KOPT-K1 (cell line): Measurements from ENCODE around the gene DYNLRB2.

ENCODE experiments used
- H3K27ac ChIP-seq: fragments of 200-600 bp; sonication (generic); 2 replicates; pipeline ENCODE4 v1.5.1; 2016; ENCODE audit warnings: antibody characterized with exemption, mild to moderate bottlenecking, low read depth, low read length; ENCODE audit not compliant: poor library complexity, severe bottlenecking
- H3K36me3 ChIP-seq: fragments of 200-600 bp; sonication (generic); 2 replicates; pipeline ENCODE4 v1.5.1; 2017; ENCODE audit warnings: antibody characterized with exemption, mild to moderate bottlenecking, low read length, moderate library complexity; ENCODE audit not compliant: insufficient read depth
- H3K9me3 ChIP-seq: fragments of 200-600 bp; sonication (generic); 2 replicates; pipeline ENCODE4 v1.5.1; 2017; ENCODE audit warnings: antibody characterized with exemption, low read length, mild to moderate bottlenecking; ENCODE audit not compliant: insufficient read depth, poor library complexity, severe bottlenecking

DYNLRB2 gene

DNA sequence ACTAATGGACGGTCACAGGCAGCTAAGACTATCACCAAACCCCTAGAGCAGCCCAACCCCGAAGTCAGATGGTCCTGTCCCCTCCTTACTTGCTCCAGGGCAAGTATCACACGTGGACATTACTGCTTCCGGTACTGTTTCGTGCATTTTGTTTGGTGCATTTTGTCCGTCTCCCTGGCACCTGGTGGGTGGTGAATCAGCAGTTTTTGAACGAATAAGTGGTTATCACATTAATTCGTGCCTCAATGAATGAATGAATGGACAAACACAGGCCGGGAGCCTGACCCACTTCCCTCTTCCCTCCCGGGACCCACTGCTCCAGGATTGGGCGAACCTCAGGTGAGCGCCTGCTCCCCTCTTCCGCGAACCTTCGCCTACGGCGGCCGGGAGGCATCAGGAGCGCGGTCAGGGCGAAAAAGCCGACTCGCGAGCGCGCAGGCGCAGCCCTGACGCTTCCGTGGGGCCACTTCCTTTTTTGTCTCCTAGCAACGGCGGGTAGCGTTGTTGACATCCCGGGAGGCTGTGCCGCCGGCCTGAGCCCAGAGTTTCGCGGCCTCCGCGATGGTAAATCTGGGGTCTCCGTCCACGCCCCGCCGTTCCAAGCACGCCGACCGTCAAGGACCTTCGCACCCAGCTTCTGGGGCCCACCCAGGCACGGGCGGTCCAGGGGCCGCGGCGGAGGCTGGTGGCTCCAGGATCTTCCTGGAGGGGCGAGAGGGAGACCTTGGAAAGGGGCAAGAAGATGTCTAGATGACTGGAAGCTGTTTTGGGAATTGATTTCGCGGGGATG lies at the start of gene DYNLRB2:
TSS of gene DYNLRB2 (plus strand) at position 478 of the 790 bp plus-strand sequence. CDS start at position 562, 84 bp downstream.
- H3K9me3 ChIP-seq: no peaks in the 10 kb centered on the region
- no peaks in the 10 kb centered on the region for H3K36me3 ChIP-seq
- H3K27ac ChIP-seq: no peak within 1 kb of the TSS

DNA sequence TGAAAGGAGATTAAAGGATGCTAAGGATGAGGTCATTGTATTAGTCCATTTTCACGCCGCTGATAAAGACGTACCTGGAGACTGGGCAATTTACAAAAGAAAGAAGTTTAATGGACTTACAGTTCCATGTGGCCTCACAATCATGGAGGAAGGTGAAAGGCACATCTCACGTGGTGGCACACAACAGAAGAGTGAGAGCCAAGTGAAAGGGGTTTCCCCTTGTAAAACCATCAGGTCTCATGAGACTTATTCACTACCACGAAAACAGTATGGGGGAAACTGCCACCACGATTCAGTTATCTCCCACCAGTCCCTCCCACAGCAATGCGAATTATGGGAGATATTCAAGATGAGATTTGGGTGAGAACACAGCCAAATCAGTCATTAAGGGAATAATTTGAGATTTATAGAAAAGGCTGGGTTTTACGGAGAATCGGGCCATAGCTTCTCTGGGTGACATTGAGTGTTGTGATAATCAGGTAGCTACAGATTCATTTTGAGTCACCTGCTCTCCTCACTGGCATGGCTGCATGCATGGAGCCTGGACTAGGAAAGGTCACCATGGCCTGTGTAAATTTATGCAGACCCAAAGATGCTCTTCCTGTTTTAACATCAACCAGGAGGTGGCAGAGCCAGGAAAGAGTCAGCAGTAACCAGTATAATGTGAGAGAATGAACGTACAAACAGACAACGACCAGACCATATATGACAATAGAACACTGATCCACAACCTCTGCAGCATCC lies 40.5 kb upstream of the DYNLRB2 start:
- Histone ChIP-seq H3K9me3 (no peaks in the 10 kb centered on the region), H3K36me3 (no peaks in the 10 kb centered on the region)

DNA sequence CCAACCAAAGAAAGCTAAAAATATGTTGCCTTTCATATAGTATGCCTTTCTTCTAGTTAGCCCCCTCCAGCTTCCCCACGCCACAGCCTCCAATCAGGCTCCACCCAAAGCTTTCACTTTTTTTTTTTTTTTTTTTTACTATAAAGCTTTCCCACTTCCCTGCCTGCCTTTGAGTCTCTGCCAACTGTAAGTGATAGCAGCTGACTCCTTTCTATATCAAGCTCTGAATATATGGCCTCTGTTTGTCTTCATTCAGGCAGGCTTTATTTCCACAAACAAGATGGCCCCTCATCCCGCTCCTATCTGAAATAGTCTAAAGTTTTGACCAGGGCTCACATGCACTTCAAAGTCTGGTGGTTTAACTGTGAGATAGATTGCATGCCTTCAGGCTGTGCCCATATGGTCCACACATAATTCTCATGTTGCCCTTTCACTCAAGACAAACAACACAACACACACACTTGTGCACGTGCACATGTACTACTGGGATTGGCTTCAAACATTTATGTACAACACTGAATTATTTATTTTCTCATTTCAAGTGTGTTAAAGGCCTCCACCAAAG lies 39.8 kb upstream of the DYNLRB2 start:
- Histone ChIP-seq H3K36me3 (no peaks in the 10 kb centered on the region), H3K9me3 (no peaks in the 10 kb centered on the region), H3K27ac (no peak overlapping the region)

More for the DNA sequence above, 40.5 kb upstream of the DYNLRB2 start:
- H3K27ac ChIP-seq: no peak overlapping the region

DNA sequence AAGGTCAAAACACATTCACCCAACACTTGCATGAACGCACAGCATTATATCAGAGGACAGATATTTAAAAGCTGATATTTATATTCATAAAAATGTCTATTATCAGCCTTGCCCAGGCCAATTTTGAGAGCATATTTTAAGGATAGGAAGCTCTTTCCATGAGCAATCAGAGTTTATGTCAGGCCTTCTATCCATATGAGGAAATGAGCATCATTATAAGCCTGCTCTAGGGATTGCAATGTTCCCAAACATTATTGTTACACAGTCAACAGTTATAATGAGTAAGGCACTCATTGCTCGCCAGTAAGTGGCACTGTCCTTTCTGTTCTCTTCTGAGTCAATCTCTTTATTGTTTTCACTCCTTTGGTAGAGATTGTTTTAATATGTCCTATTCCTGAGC lies 37.7 kb upstream of the DYNLRB2 start:
- Histone ChIP-seq H3K36me3 (no peaks in the 10 kb centered on the region), H3K9me3 (no peaks in the 10 kb centered on the region), H3K27ac (no peak overlapping the region)

DNA sequence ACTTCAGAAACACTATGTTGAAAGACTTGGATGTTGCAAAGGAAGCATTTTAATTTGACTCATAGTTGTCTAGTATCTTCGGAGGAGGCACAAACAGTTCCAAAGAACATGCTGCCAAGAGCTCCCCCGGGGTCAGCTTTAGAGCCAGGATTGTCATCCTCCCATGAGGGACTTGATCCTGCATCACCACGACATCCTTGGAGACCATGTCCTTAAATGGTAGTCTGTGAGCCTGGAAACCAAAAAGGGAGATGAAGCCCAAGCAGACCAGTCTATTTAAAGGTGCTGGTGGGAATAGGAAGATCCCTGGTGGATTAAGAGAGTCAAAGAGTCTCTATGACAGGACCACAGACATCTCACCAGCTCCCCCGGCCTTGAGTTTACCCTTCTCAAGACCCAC lies 33.3 kb upstream of the DYNLRB2 start:
- no peaks in the 10 kb centered on the region for H3K36me3 ChIP-seq
- no peaks in the 10 kb centered on the region for H3K9me3 ChIP-seq
- no peak overlapping the region for H3K27ac ChIP-seq

DNA sequence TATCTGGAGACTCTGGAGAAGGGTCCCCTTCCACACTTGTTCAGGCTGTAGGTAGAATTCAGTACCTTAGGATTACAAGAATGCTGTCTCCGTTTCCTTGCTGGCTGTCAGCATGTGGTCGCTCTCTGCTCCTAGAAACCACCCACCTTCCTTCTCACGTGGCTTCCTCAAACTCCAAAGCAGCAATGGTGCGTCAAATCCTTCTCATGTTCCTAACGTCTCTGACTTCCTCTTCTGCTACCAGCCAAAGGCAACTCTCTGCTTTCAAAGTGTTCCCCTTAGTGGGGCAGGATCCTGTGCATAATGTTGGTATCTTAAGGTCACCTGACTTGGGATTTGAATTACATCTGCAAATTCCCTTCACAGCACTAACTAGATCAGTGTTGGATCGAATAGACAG lies 30.9 kb upstream of the DYNLRB2 start:
- Histone ChIP-seq H3K36me3 (no peaks in the 10 kb centered on the region), H3K9me3 (no peaks in the 10 kb centered on the region), H3K27ac (no peak overlapping the region)

DNA sequence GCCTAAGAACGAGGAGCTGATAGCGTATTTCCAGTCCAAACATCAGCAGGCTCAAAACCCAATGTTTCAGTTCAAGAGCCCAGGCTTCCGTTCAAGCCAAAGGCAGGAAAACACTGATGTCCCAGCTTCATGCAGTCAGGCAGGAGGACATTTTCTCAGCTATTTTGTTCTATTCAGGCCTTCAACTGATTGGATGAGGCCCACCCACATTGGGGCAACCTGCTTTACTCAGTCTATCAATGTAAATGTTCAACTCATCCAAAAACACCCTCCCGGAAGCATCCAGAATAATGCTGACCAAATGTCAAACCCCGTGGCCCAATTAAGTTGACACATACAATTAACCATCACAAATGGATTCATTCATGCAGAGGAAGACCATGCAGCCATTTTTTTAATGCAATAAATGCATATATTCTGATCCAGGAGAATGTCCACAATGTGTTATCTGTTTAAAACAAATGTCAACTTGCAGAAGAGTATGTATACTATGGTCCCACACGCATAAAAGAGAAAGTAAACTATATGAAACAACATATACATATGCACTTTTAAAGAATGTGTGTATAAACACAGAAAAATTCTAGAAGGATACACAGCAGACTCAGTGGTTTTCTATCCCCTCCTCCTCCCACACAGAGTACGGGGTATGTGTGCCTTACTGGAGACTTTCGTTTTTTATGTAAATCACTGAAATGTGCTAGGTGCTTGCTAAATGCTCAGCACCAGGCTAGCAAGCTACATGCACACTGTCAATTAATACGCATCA lies 28.8 kb upstream of the DYNLRB2 start:
- H3K9me3 ChIP-seq: no peaks in the 10 kb centered on the region
- H3K36me3 ChIP-seq: no peaks in the 10 kb centered on the region

DNA sequence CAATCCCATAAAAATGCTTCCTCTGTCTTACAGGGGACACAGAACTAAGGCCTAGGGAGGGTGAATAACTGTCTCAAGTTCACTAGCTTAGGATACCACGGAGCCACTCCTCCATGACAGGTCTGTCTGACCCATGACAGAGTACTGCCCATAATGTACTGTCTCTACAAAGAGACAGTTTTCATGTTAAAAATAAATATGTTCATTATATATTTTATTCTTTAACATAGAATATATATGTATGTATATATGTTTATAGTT lies 28.3 kb upstream of the DYNLRB2 start:
- Histone ChIP-seq H3K9me3 (no peaks in the 10 kb centered on the region), H3K27ac (no peak overlapping the region), H3K36me3 (no peaks in the 10 kb centered on the region)

More for the DNA sequence above, 28.8 kb upstream of the DYNLRB2 start:
- no peak overlapping the region for H3K27ac ChIP-seq

DNA sequence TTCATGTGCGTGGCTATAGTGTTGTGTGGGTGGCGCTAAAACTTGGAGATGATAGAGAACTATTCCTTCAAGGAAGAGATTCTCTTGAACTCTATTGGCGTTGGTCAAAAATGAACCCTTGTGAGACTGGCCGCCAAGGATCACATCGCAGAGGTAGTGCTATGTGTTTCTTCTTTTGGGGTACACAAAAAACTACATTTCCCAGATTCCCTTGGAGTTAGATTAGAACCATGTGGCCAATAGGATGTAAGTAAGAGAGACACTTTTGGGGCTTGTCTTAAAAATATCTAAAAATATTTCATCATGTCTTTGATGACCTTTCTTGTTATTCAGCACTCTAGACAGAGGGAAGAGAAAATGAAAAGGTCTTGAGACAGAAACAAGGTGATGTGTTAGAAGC lies 25.4 kb upstream of the DYNLRB2 start:
- Histone ChIP-seq H3K36me3 (no peaks in the 10 kb centered on the region), H3K9me3 (no peaks in the 10 kb centered on the region), H3K27ac (no peak overlapping the region)

DNA sequence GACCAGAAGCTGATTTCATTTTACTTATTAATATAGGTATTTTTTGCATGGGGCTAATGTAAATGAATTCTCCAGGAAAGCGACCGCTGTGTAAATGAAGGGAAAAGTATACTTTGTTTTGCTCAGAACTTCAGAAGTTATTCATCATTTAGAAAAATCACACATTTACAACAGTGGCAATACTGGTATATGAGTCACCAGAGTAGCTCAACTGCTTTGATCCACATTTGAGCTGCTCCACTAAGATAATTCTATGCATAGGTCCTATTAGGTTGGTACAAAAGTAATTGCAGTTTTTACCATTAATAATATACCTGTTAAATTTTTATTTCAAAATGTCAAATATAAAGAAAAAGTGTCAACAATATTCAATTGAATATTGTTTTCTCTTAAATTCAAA lies 22.9 kb upstream of the DYNLRB2 start:
- no peak overlapping the region for H3K27ac ChIP-seq
- no peaks in the 10 kb centered on the region for H3K9me3 ChIP-seq
- H3K36me3 ChIP-seq: no peaks in the 10 kb centered on the region

DNA sequence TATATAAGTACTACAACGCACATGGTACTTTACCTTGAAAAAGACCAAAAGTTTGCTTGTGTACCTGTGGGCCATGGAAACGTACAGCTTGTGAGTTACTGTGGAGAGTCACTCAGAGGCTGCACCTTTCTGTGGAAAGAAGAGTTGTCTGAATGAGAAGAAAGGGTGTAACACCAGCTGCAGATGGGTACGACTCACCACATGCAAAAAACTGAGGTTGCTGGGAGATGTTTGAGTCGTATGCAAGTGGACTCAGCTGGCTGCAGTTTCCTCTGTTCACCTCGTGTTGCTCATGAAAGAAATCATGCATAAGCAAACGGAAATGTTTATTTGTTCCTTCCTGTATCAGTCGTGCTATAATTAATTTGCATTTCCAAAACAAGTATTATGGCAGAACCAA lies 22.4 kb upstream of the DYNLRB2 start:
- H3K9me3 ChIP-seq: no peaks in the 10 kb centered on the region
- H3K36me3 ChIP-seq: no peaks in the 10 kb centered on the region
- no peak overlapping the region for H3K27ac ChIP-seq

DNA sequence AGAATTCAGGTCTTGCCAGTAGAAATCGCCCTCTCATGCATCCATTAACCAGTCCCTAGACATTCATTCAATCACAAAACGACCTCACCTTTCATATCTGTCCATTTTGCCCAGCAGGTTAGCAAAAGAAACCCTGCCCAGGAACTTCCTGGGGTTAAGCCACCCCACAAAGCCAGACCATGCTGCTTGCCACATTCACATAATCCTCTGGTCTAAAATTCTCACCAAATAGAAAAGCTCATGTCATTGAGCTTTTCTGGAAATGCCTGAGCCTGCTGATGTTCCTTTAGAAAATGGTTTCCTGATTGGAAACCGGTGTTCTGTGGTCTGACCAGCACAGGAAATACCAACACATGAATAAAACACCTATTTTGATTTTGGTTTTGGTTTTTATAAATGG lies 21.6 kb upstream of the DYNLRB2 start:
- Histone ChIP-seq H3K36me3 (no peaks in the 10 kb centered on the region), H3K27ac (no peak overlapping the region), H3K9me3 (no peaks in the 10 kb centered on the region)

DNA sequence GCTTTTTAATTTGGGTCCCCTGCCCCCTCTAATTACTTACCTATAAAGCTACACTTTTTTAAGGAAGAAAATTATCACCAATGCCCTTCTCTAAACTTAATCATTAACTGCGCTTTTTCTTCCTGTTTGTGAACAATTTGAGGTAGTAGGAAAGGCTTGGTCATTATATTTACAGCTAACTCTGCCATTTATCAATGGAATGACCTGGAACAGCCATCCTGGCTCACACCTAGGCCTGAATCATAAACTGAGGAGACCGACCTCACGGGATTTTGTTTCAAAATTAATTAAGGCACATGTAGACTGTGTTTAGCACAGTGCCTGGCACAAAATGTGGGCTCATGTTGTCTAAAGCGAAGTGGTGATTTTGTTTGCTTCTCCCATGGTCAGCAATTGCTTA lies 15.4 kb upstream of the DYNLRB2 start:
- H3K36me3 ChIP-seq: no peaks in the 10 kb centered on the region
- H3K27ac ChIP-seq: no peak overlapping the region
- H3K9me3 ChIP-seq: no peaks in the 10 kb centered on the region

DNA sequence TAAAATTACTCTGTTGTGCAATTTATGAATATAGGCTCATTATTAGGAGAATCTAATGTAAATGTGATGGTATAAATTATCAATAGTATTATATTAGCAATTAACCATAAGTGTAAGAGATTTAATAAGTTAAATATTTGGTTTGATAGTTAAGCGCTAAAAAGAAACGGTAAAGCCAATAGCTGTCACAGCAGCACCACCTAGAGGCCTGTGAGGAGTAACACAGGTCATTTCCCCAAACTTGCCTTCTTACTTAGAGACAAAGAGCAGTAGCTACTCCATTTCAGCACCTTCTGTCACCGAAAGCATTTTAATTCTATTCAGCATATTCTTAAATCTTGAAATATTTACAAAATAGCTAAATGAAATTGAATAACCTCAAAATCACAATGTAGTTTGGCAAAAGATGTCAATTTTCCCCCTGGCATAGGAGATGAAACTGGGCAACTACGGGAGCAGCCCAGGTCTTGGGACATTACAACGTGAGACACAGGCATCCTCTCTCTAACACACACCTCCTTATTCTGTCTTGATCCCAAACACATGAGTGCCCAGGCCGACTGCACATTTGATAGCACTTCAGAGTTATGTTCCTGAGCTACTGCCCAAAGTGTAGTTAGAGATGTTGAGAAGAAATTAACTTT lies 14.3 kb upstream of the DYNLRB2 start:
- Histone ChIP-seq H3K36me3 (no peaks in the 10 kb centered on the region), H3K27ac (no peak overlapping the region), H3K9me3 (no peaks in the 10 kb centered on the region)

DNA sequence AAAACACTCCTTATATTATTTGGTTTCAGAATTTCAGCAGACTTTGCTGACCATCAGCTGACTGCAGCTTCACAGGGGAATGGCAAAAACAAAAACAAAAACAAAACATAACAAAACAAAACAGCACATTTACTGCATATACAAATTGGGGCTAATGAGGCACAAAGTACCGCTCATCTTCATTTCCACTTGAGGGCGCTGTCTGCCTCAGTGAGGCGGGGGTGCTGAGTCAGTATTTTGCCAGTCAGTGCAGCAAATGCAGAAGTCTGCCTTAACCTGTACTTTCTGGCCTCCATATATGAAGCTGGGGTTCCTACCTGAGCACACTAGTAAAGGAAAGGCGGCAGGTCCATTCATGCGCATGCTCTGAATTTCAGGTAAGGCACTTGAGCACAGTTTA lies 13.5 kb upstream of the DYNLRB2 start:
- Histone ChIP-seq H3K9me3 (no peaks in the 10 kb centered on the region), H3K27ac (no peak overlapping the region), H3K36me3 (no peaks in the 10 kb centered on the region)
